Lower leg skin (tissue), 4 donors: ENCODE results near the gene FOXN4. TPM values are rescaled to one million over a fixed set of nuclear protein-coding genes. Genes with fewer than 3 reads are reported as not detected.

Experiments
- DNase-seq, 2 donors: peaks; one replicate each; pipeline ENCODE4 v3.0.0-alpha.2; 2019; ENCODE audit warnings: low spot score in 2 of 2
- H3K4me3 ChIP-seq: fragments of 200-600 bp; sonication (generic); 2 replicates; pipeline ENCODE4 v1.5.1; 2017; ENCODE audit warnings: mild to moderate bottlenecking, low read depth; ENCODE audit not compliant: poor library complexity, severe bottlenecking
- CTCF ChIP-seq, 3 donors: fragments of 450-650 bp; IDR thresholded peaks; one replicate each; pipeline ENCODE4 v1.5.1; 2016; ENCODE audit warnings: antibody characterized with exemption in 3 of 3, mild to moderate bottlenecking in 3 of 3, moderate library complexity in 2 of 3
- POLR2A ChIP-seq, 2 donors: fragments of 450-650 bp; IDR thresholded peaks; one replicate each; pipeline ENCODE4 v1.6.1; 2016 to 2017; ENCODE audit warnings: antibody characterized with exemption in 2 of 2, mild to moderate bottlenecking in 1 of 2, moderate library complexity in 1 of 2
- WGBS, 2 donors: methylation state at CpG; one replicate each; pipeline ENCODE4 v1.1.5; 2018; 5-methylcytosine and 5-hydroxymethylcytosine counted together
- intact Hi-C: fragments of 100-400 bp; cut with DNase I; formaldehyde crosslinking; loops from one replicate; pipeline ENCODE4 v1.15.0; 2023; ENCODE audit warnings: low total_unique reads
- total RNA-seq, 4 donors: library from RNA; depleted of rRNA; stranded (reverse); fragments of >200 nt; gene quantifications; one replicate each; pipeline ENCODE4 v1.1.0, GENCODE V29; 2016

The FOXN4 gene
- total RNA-seq, 4 donors from 2014 or later: 0.10 to 0.12 TPM; not detected in 2

DNA sequence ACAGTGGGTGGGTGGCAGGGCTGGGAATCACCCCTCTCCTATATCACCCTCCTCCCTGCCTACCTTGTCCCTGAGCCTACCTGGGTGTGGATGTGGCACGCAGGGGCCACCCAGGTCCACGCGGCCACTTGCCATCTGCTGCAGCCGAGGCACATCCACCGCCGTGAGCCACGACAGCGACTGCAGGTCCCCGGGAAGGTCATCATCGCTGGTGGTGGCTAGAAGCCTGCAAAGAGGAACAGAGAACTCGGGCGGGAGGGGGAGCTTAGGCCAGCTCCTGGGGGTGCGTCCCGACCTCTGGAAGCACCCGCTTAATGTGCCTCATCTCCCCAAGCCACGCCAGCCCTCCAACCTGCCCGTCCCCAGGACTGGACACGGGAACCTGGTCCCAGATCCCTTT, 19.0 kb downstream of the FOXN4 start:
- no peak for DNase-seq

DNA sequence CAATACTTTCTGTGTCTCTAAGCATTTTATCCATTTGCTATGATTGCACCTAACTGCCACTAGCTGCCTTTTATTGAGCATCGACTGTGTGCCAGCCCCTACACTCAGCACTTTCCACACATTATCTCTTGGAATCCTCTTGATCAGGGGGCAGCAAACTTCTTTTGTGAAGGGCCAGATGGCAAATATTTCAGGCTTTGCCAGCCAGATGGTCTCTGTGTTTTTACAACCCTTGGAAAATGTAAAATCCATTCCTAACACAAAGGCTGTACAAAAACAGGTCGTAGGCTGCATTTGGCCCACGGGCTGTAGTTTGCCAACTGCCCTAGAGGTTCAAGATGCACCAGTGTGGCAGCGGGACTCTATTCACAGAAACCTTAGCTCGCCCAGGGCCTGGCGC, 19.5 kb downstream of the FOXN4 start:
- H3K4me3 ChIP-seq: no peak overlapping the region
- no peak for DNase-seq
- WGBS, 2 donors: 86 to 87% methylated on average over 6 of the region's 6 CpGs
- no peak for TF ChIP-seq POLR2A (IDR thresholded peaks at IDR 0.05)
- TF ChIP-seq CTCF (IDR thresholded peaks at IDR 0.05): no peak
- intact Hi-C loops: no loop called here

More for the DNA sequence above, 19.0 kb downstream of the FOXN4 start:
- intact Hi-C loops: no loop called here
- 92 to 93% methylated on average over 17 to 18 of the region's 18 CpGs for WGBS, 2 donors
- no peak overlapping the region for H3K4me3 ChIP-seq
- no peak for TF ChIP-seq CTCF (IDR thresholded peaks at IDR 0.05)
- TF ChIP-seq POLR2A (IDR thresholded peaks at IDR 0.05): no peak

- no peak overlapping the region for H3K4me3 ChIP-seq
- intact Hi-C loops: no loop called here
- TF ChIP-seq POLR2A (IDR thresholded peaks at IDR 0.05) (no peak), CTCF (IDR thresholded peaks at IDR 0.05) (no peak)
- WGBS, 2 donors: 68 to 70% methylated on average over 4 of the region's 4 CpGs
- no peak for DNase-seq
Observed at GRCh38 chr12:109289004-109289403, 20.1 kb downstream of the FOXN4 start.

DNA sequence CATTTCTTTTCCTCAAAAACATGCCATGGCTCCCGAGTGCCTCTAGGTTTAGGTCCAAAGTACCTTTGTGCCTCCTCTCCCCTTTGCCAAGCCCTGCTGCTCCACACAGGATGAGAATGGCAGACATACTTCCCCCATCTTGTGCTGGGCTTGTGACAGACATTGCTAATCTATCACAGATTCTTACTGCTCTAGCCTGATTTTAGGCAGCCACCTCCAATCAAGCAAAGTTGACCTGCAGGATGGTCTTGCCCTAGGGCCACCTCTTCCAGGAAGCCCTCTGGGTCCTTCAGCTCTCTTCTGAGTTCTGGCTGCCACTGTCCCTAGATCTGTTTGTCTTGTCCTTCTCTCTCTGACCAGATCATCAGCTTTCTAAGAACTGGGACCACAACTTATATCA, 20.5 kb downstream of the FOXN4 start:
- TF ChIP-seq CTCF (IDR thresholded peaks at IDR 0.05) (no peak), POLR2A (IDR thresholded peaks at IDR 0.05) (no peak)
- no peak overlapping the region for H3K4me3 ChIP-seq
- intact Hi-C loops: no loop called here
- DNase-seq: no peak
- 78 to 80% methylated on average over 1 of the region's 1 CpG for WGBS, 2 donors

GRCh38 chr12:109287811-109288469, 21.1 kb downstream of the FOXN4 start:
- H3K4me3 ChIP-seq: no peak overlapping the region
- TF ChIP-seq CTCF (IDR thresholded peaks at IDR 0.05): no peak
- TF ChIP-seq POLR2A (IDR thresholded peaks at IDR 0.05): no peak
- 78 to 80% methylated on average over 14 to 15 of the region's 16 CpGs for WGBS, 2 donors
- no peak for DNase-seq
- intact Hi-C loops: no loop called here

DNA sequence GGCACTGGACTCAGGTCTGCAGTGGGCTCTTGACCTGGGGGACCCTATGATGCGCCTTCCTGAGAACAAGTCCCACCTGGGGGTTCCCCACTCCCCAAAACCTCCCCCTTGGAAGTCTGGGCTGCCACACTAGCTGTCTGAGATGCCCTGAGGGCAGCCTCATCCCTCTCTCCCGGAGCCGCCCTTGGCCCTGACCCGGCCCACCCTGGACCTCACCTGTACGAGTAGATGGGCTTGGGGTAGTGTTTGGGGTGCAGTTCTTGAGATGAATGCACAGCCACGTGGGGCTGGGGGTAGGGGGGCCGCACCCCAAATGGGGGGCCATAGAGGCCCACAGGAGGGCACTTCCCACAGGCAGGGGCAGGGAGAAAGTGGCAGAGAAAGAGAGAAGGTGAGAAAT, 21.9 kb downstream of the FOXN4 start:
- intact Hi-C loops: no loop called here
- no peak for TF ChIP-seq POLR2A (IDR thresholded peaks at IDR 0.05)
- no peak for TF ChIP-seq CTCF (IDR thresholded peaks at IDR 0.05)
- WGBS, 2 donors: 65 to 73% methylated on average over 7 of the region's 7 CpGs
- no peak overlapping the region for H3K4me3 ChIP-seq
- no peak for DNase-seq
